Activated CD4-positive, alpha-beta T cell treated with anti-CD3 and anti-CD28 coated beads for 4 hours (primary cell): ENCODE results near the gene DDX39A.

Source experiments
- DNase-seq, 2 donors: peaks; one replicate each; pipeline ENCODE4 v3.0.0-alpha.2; 2020

The DDX39A gene

GRCh38 chr19:14433554-14434501 is 14.7 kb upstream of the DDX39A start:
- peak; percentile 66 to 75 for DNase-seq

GRCh38 chr19:14432791-14433553 is 13.8 kb upstream of the DDX39A start, which contains the start of gene PKN1:
Gene PKN1 (plus strand): TSS chr19:14433306. CDS start chr19:14433522, 216 bp downstream.
- peak; percentile 41 to 56 for DNase-seq

- DNase-seq: no peak
Measured at GRCh38 chr19:14430712-14431111, 11.6 kb upstream of the DDX39A start.

GRCh38 chr19:14428882-14429416 is 9.8 kb upstream of the DDX39A start:
- DNase-seq: no peak

- no peak for DNase-seq
Measured at GRCh38 chr19:14427461-14427860, 8.3 kb upstream of the DDX39A start.

- DNase-seq: no peak
Measured at GRCh38 chr19:14425696-14426138, 6.6 kb upstream of the DDX39A start.

- no peak for DNase-seq
Measured at GRCh38 chr19:14418856-14419105, 360 bp downstream of the DDX39A start.

- no peak for DNase-seq
Measured at GRCh38 chr19:14416817-14417231, 2.3 kb downstream of the DDX39A start.

GRCh38 chr19:14414926-14415690 is 4.0 kb downstream of the DDX39A start:
- no peak for DNase-seq

- no peak for DNase-seq
Measured at GRCh38 chr19:14413693-14414181, 5.4 kb downstream of the DDX39A start.

GRCh38 chr19:14412996-14413692 is 6.0 kb downstream of the DDX39A start:
- no peak for DNase-seq

GRCh38 chr19:14412324-14412995 is 6.7 kb downstream of the DDX39A start:
- DNase-seq: no peak

- DNase-seq: no peak
Measured at GRCh38 chr19:14411938-14412245, 7.2 kb downstream of the DDX39A start.

GRCh38 chr19:14411161-14411937 is 7.8 kb downstream of the DDX39A start:
- no peak for DNase-seq

GRCh38 chr19:14410091-14411051 is 8.8 kb downstream of the DDX39A start:
- peak in 1 of 2 donors; percentile 41 for DNase-seq

GRCh38 chr19:14409146-14410023 is 9.8 kb downstream of the DDX39A start:
- DNase-seq: no peak

GRCh38 chr19:14408491-14409145 is 10.5 kb downstream of the DDX39A start:
- DNase-seq: no peak
